Spinal cord (tissue), 10 donors: ENCODE results near the gene PIP4K2C. TPM values are rescaled to one million over a fixed set of nuclear protein-coding genes. Genes with fewer than 3 reads are reported as not detected.

ENCODE experiments used
- DNase-seq, 6 donors: peaks; one replicate each; pipeline versions ENCODE4 v3.0.0 to v3.0.0-alpha.2; 2013 to 2015; ENCODE audit warnings: low spot score in 6 of 6, low read depth in 4 of 6
- H3K27ac ChIP-seq: one replicate; pipeline ENCODE4 v1.5.1; 2013; ENCODE audit warnings: low read depth, low read length, control low read depth
- H3K27me3 ChIP-seq: one replicate; pipeline ENCODE4 v1.6.1; 2013; ENCODE audit warnings: low read length; ENCODE audit not compliant: control insufficient read depth, insufficient read depth
- H3K36me3 ChIP-seq: one replicate; pipeline ENCODE4 v1.6.1; 2013; ENCODE audit warnings: low read length; ENCODE audit not compliant: control insufficient read depth, insufficient read depth
- H3K4me1 ChIP-seq: one replicate; pipeline ENCODE4 v1.6.1; 2013; ENCODE audit warnings: low read length; ENCODE audit not compliant: control insufficient read depth, insufficient read depth
- H3K4me3 ChIP-seq: one replicate; pipeline ENCODE4 v1.5.1; 2013; ENCODE audit warnings: low read depth, low read length, control low read depth
- H3K9me3 ChIP-seq: one replicate; pipeline ENCODE4 v1.6.1; 2013; ENCODE audit warnings: low read length; ENCODE audit not compliant: control insufficient read depth, insufficient read depth
- WGBS: methylation state at CpG from one replicate; pipeline ENCODE4 v1.1.5; 2013; ENCODE audit warnings: missing lambda C conversion rate; ENCODE audit not compliant: insufficient coverage; 5-methylcytosine and 5-hydroxymethylcytosine counted together
- polyA plus RNA-seq, 2 donors: library from polyadenylated mRNA; unstranded; fragments of 120-200 nt; gene quantifications; one replicate each; pipeline ENCODE4 v1.2.1, GENCODE V29; 2013; ENCODE audit not compliant: insufficient read length in 2 of 2
- total RNA-seq, 2 donors: library from RNA; depleted of rRNA in 1 of 2; stranded (reverse); fragments of 120-200 nt in 1 of 2; fragments of >200 nt in 1 of 2; gene quantifications; one replicate each; pipeline versions ENCODE4 v1.2.3 to v1.2.4, GENCODE V29; 2013 to 2014
- donor health status: healthy.

Gene PIP4K2C
- total and polyA plus RNA-seq, 4 donors = 12.5 to 20.7 (median 19.4) TPM

GRCh38 chr12:57625261-57626032 is 34.5 kb downstream of the PIP4K2C start:
- Histone ChIP-seq H3K27me3 (peaks cover 76% of the 10 kb centered on the region), H3K9me3 (no peaks in the 10 kb centered on the region), H3K4me3 (no peak overlapping the region), H3K36me3 (peaks cover 37% of the 10 kb centered on the region), H3K4me1 (peaks cover 31% of the 10 kb centered on the region), H3K27ac (no peak overlapping the region)
- DNase-seq = no peak
- 69% methylated on average over 11 of the region's 12 CpGs for WGBS

- Histone ChIP-seq H3K27ac (no peak overlapping the region), H3K9me3 (no peaks in the 10 kb centered on the region), H3K36me3 (peaks cover 37% of the 10 kb centered on the region), H3K27me3 (peaks cover 76% of the 10 kb centered on the region), H3K4me1 (peaks cover 31% of the 10 kb centered on the region), H3K4me3 (no peak overlapping the region)
- 38% methylated on average over 11 of the region's 13 CpGs for WGBS
- no peak for DNase-seq
Measured at GRCh38 chr12:57626111-57626920, 35.3 kb downstream of the PIP4K2C start.

- DNase-seq = no peak
- H3K4me3 ChIP-seq = no peak overlapping the region
- peaks cover 37% of the 10 kb centered on the region for H3K36me3 ChIP-seq
- H3K9me3 ChIP-seq = no peaks in the 10 kb centered on the region
- H3K27me3 ChIP-seq = peaks cover 76% of the 10 kb centered on the region
- WGBS = 44% methylated on average over 2 of the region's 9 CpGs
- H3K4me1 ChIP-seq = peaks cover 31% of the 10 kb centered on the region
- no peak overlapping the region for H3K27ac ChIP-seq
Measured at GRCh38 chr12:57626921-57627445, 36.0 kb downstream of the PIP4K2C start.

- Histone ChIP-seq H3K36me3 (peaks cover 37% of the 10 kb centered on the region), H3K4me3 (no peak overlapping the region), H3K4me1 (peaks cover 37% of the 10 kb centered on the region), H3K27ac (no peak overlapping the region), H3K27me3 (peaks cover 77% of the 10 kb centered on the region), H3K9me3 (no peaks in the 10 kb centered on the region)
- WGBS = 19% methylated on average over 55 of the region's 67 CpGs
- no peak for DNase-seq
Measured at GRCh38 chr12:57627501-57628279, 36.7 kb downstream of the PIP4K2C start.

- H3K27me3 ChIP-seq = peaks cover 73% of the 10 kb centered on the region
- H3K4me3 ChIP-seq = no peak overlapping the region
- peaks cover 37% of the 10 kb centered on the region for H3K36me3 ChIP-seq
- no peak overlapping the region for H3K27ac ChIP-seq
- WGBS = 39% methylated on average over 20 of the region's 29 CpGs
- no peaks in the 10 kb centered on the region for H3K9me3 ChIP-seq
- no peak for DNase-seq
- peaks cover 45% of the 10 kb centered on the region for H3K4me1 ChIP-seq
Measured at GRCh38 chr12:57628280-57629191, 37.5 kb downstream of the PIP4K2C start.

- Histone ChIP-seq H3K4me3 (no peak overlapping the region), H3K36me3 (peaks cover 37% of the 10 kb centered on the region), H3K4me1 (peaks cover 46% of the 10 kb centered on the region), H3K27ac (no peak overlapping the region), H3K9me3 (no peaks in the 10 kb centered on the region), H3K27me3 (peaks cover 65% of the 10 kb centered on the region)
- 67% methylated on average over 5 of the region's 5 CpGs for WGBS
- no peak for DNase-seq
Measured at GRCh38 chr12:57629897-57630471, 39.0 kb downstream of the PIP4K2C start.

GRCh38 chr12:57630891-57631433 is 40.0 kb downstream of the PIP4K2C start:
- no CpG with 5 or more reads among the region's 6 CpGs for WGBS
- Histone ChIP-seq H3K27me3 (peaks cover 62% of the 10 kb centered on the region), H3K9me3 (no peaks in the 10 kb centered on the region), H3K36me3 (peaks cover 30% of the 10 kb centered on the region), H3K4me1 (peaks cover 46% of the 10 kb centered on the region), H3K4me3 (peak overlapping the region; percentile 58), H3K27ac (no peak overlapping the region)
- no peak for DNase-seq

- 4% methylated on average over 26 of the region's 26 CpGs for WGBS
- peaks cover 46% of the 10 kb centered on the region for H3K4me1 ChIP-seq
- DNase-seq = no peak
- no peak overlapping the region for H3K27ac ChIP-seq
- no peaks in the 10 kb centered on the region for H3K9me3 ChIP-seq
- H3K36me3 ChIP-seq = peaks cover 25% of the 10 kb centered on the region
- peak overlapping the region; percentile 58 for H3K4me3 ChIP-seq
- H3K27me3 ChIP-seq = peaks cover 56% of the 10 kb centered on the region
Measured at GRCh38 chr12:57631566-57632072, 40.6 kb downstream of the PIP4K2C start.
